Measurements from ENCODE around the gene HDAC4. TPM values are rescaled to one million over a fixed set of nuclear protein-coding genes. Genes with fewer than 3 reads are reported as not detected.

The HDAC4 gene
- total and polyA plus RNA-seq, 2 of the 8 experiments (the other 6 are each of a cell fraction or from before 2014, with no cell fraction given) = 15.4 to 31.5 TPM

DNA sequence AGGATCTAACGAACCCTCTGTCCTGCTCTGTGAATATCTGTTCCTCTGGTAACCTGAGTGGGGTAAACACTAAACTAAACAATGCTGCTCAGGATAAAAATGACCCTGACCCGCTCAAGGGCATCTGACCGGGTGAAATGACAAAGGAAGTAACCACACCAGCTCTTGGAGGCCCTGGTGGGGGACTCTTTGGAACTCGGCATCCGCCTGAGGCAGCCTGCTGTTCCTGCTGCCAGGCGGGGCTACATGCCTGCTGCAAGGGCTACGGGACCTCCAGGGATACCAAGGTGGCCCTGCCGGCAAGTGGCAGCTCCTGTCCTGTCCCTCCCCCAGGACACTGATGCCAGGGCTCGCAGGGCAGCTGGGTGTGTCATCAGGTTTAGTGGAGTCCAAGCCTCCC, 273.3 kb downstream of the HDAC4 start:
- no peak overlapping the region for H3K56ac ChIP-seq (replicated peaks; ENCODE audit: insufficient read length, low read depth, low read length)
- TF ChIP-seq CTBP2 (IDR thresholded peaks at IDR 0.05; ENCODE audit: borderline replicate concordance, insufficient read depth, insufficient read length, low read length) (no peak), GABPA (IDR thresholded peaks at IDR 0.05; ENCODE audit: borderline replicate concordance, insufficient read depth, low read length) (no peak), SP4 (IDR thresholded peaks at IDR 0.05; ENCODE audit: low read length) (no peak), TAF7 (optimal IDR thresholded peaks at IDR 0.05; ENCODE audit: borderline replicate concordance, low read depth, low read length) (no peak), KDM4A (IDR thresholded peaks at IDR 0.05; ENCODE audit: low read depth, low read length, severe bottlenecking) (no peak), CHD1 (IDR thresholded peaks at IDR 0.05; ENCODE audit: low read depth, low read length) (no peak), RBBP5 (IDR thresholded peaks at IDR 0.05; ENCODE audit: borderline replicate concordance, low read depth, low read length) (no peak), SP1 (IDR thresholded peaks at IDR 0.05; ENCODE audit: low read depth, low read length) (no peak), TCF12 (IDR thresholded peaks at IDR 0.05; ENCODE audit: low read depth, low read length) (no peak), EP300 (IDR thresholded peaks at IDR 0.05; ENCODE audit: borderline replicate concordance in 1 of 2, low read depth in 2 of 2, low read length in 2 of 2) (no peak), SUZ12 (IDR thresholded peaks at IDR 0.05; ENCODE audit: low read length) (no peak), CBX5 (IDR thresholded peaks at IDR 0.05; ENCODE audit: low read depth, low read length) (no peak)
- no peak overlapping the region for H3K9ac ChIP-seq (replicated peaks in 1 of 4; ENCODE audit: extremely low read depth in 1 of 4, low read depth in 3 of 4, low read length in 3 of 4)
- H3K9me3 ChIP-seq (ENCODE audit: insufficient read depth in 2 of 2, low read depth in 1 of 2, low read length in 1 of 2) = peaks cover 0 to 6% of the 10 kb centered on the region in 2 experiments; a peak in 1 of 4 replicates
- no peak for DNase-seq (ENCODE audit: low read depth in 1 of 2, low spot score in 2 of 2)
- H2BK12ac ChIP-seq (ENCODE audit: low read depth, low read length) = no peak overlapping the region
- H3K79me2 ChIP-seq (ENCODE audit: control insufficient read depth in 1 of 2, insufficient read depth in 2 of 2, low read length in 2 of 2) = no peaks in the 10 kb centered on the region
- H4K5ac ChIP-seq (ENCODE audit: insufficient read length, low read depth, low read length) = no peak overlapping the region
- H3K27me3 ChIP-seq (replicated peaks in 1 of 4; ENCODE audit: control insufficient read depth in 3 of 4, extremely low read depth in 1 of 4, insufficient read depth in 3 of 4, low read length in 3 of 4) = no peaks in the 10 kb centered on the region
- H2AK5ac ChIP-seq (ENCODE audit: low read depth, low read length) = no peak overlapping the region
- 89% methylated on average over 9 of the region's 9 CpGs; no CpG with 5 or more reads in 1 of the 2 experiments for WGBS, 2 experiments (ENCODE audit: extremely low coverage in 1 of 2, insufficient coverage in 1 of 2, insufficient read length in 1 of 2, insufficient replicate concordance in 2 of 2, low coverage in 1 of 2, low lambda C conversion rate in 2 of 2, missing lambda C conversion rate in 1 of 2)
- H3K36me3 ChIP-seq (ENCODE audit: control insufficient read depth in 2 of 4, insufficient read depth in 4 of 4, low read length in 3 of 4) = peaks cover 9 to 28% (median 19%) of the 10 kb centered on the region in 4 experiments
- H2BK20ac ChIP-seq (ENCODE audit: low read length) = no peak overlapping the region
- no peak overlapping the region for H4K8ac ChIP-seq (ENCODE audit: extremely low read depth, insufficient read depth, low read length)
- H2BK120ac ChIP-seq (replicated peaks; ENCODE audit: low read depth, low read length) = no peak overlapping the region
- peaks cover 2 to 6% of the 10 kb centered on the region in 2 experiments for H4K20me1 ChIP-seq (replicated peaks in 1 of 2; ENCODE audit: control insufficient read depth in 1 of 2, insufficient read depth in 2 of 2, low read length in 2 of 2)
- no peak overlapping the region for H4K91ac ChIP-seq (replicated peaks; ENCODE audit: insufficient read length, low read length)
- no peak overlapping the region for H2BK15ac ChIP-seq (ENCODE audit: low read length)
- no peak overlapping the region for H3K4me2 ChIP-seq (ENCODE audit: insufficient read depth in 1 of 2, low read depth in 2 of 2, low read length in 2 of 2)
- CTCF ChIA-PET (ENCODE audit: partially characterized antibody) = interaction anchor here (2.6 kb wide), 1 partner anchor 11 kb away, joined by 5 read pairs; no protein-coding TSS in a partner anchor
- H3K18ac ChIP-seq (ENCODE audit: extremely low read depth, low read length) = no peak overlapping the region
- no peak overlapping the region for H3K14ac ChIP-seq (ENCODE audit: insufficient read length)
- H2BK5ac ChIP-seq (ENCODE audit: low read depth, low read length) = no peak overlapping the region
- no peaks in the 10 kb centered on the region for H3K4me1 ChIP-seq (replicated peaks in 1 of 4; ENCODE audit: control insufficient read depth in 3 of 4, insufficient read depth in 4 of 4, low read length in 3 of 4)
- POLR2A ChIA-PET (ENCODE audit: partially characterized antibody) = no interaction called here
- no peak overlapping the region for H3K27ac ChIP-seq (ENCODE audit: low read depth, low read length)
- H3K79me1 ChIP-seq (ENCODE audit: low read depth, low read length) = no peaks in the 10 kb centered on the region; the same call in 1 of the 2 replicates
- no peak for FAIRE-seq
- H3K23ac ChIP-seq (ENCODE audit: insufficient read length) = no peak overlapping the region
- no peak overlapping the region for H3K4ac ChIP-seq (replicated peaks; ENCODE audit: insufficient read length, low read depth, low read length)
- H2AFZ ChIP-seq (ENCODE audit: low read length) = no peak overlapping the region
- H3K23me2 ChIP-seq (ENCODE audit: low read depth, low read length) = no peaks in the 10 kb centered on the region
- no peak overlapping the region for H3K4me3 ChIP-seq (ENCODE audit: extremely low read depth in 1 of 4, insufficient read depth in 2 of 4, low read depth in 3 of 4, low read length in 4 of 4)

Data from H1 (cell line).